Karpas-422 (cell line): Measurements from ENCODE around the gene FOXN4. TPM values are rescaled to one million over a fixed set of nuclear protein-coding genes. Genes with fewer than 3 reads are reported as not detected.

Source experiments
- DNase-seq: peaks from one replicate; pipeline ENCODE4 v3.0.0-alpha.2; 2015
- H2AFZ ChIP-seq: fragments of 200-600 bp; sonication (generic); 2 replicates; pipeline ENCODE4 v1.6.1; 2014; ENCODE audit warnings: antibody characterized with exemption, low read length, mixed read lengths
- H3K27ac ChIP-seq: fragments of 200-600 bp; sonication (generic); 2 replicates; pipeline ENCODE4 v1.5.1; 2014; ENCODE audit warnings: mild to moderate bottlenecking, low read length, moderate library complexity
- H3K27me3 ChIP-seq: fragments of 200-600 bp; sonication (generic); 2 replicates; pipeline ENCODE4 v1.6.1; 2014; ENCODE audit warnings: low read length, mixed read lengths
- H3K36me3 ChIP-seq: fragments of 200-600 bp; sonication (generic); 2 replicates; pipeline ENCODE4 v1.6.1; 2014; ENCODE audit warnings: low read length, mixed read lengths; ENCODE audit not compliant: insufficient read depth
- H3K4me1 ChIP-seq: fragments of 200-600 bp; sonication (generic); 2 replicates; pipeline ENCODE4 v1.6.1; 2014; ENCODE audit warnings: mild to moderate bottlenecking, low read length, mixed read lengths
- H3K4me2 ChIP-seq: fragments of 200-600 bp; sonication (generic); 2 replicates; pipeline ENCODE4 v1.6.1; 2014; ENCODE audit warnings: low read length, low read depth, mild to moderate bottlenecking; ENCODE audit not compliant: poor library complexity, severe bottlenecking
- H3K4me3 ChIP-seq: fragments of 200-600 bp; sonication (generic); 2 replicates; pipeline ENCODE4 v1.5.1; 2014; ENCODE audit warnings: mild to moderate bottlenecking, antibody characterized with exemption, low read length, mixed read lengths
- H3K79me2 ChIP-seq: fragments of 200-600 bp; sonication (generic); 2 replicates; pipeline ENCODE4 v1.6.1; 2014; ENCODE audit warnings: mild to moderate bottlenecking, low read length, mixed read lengths
- H3K9ac ChIP-seq: fragments of 200-600 bp; sonication (generic); 2 replicates; pipeline ENCODE4 v1.6.0; 2014; ENCODE audit warnings: low read length
- H3K9me2 ChIP-seq: fragments of 200-600 bp; sonication (generic), shearing (Covaris generic); replicated peaks from 2 replicates; pipeline ENCODE4 v1.6.0; 2014; ENCODE audit warnings: mild to moderate bottlenecking, low read length, moderate library complexity; ENCODE audit not compliant: insufficient read depth
- H3K9me3 ChIP-seq: fragments of 300-700, 200-600 bp; sonication (generic); 2 replicates; pipeline ENCODE4 v1.6.1; 2014; ENCODE audit warnings: low read length, mixed read lengths
- H4K20me1 ChIP-seq: fragments of 200-600 bp; sonication (generic); 2 replicates; pipeline ENCODE4 v1.6.1; 2014; ENCODE audit warnings: mild to moderate bottlenecking, antibody characterized with exemption, low read length, low read depth; ENCODE audit not compliant: insufficient read depth
- total RNA-seq: library from RNA; depleted of rRNA; stranded (reverse); fragments of >200 nt; shearing (Covaris generic); gene quantifications from 2 replicates; pipeline ENCODE4 v1.2.3, GENCODE V29; 2014; ENCODE audit warnings: low replicate concordance

Gene FOXN4
- total RNA-seq, 1 experiment from 2014 or later, result not detected

- Histone ChIP-seq H4K20me1 (no peaks in the 10 kb centered on the region), H3K27ac (no peak overlapping the region), H3K4me2 (no peak overlapping the region), H3K9ac (no peak overlapping the region), H3K79me2 (no peaks in the 10 kb centered on the region), H3K9me3 (no peaks in the 10 kb centered on the region), H2AFZ (no peak overlapping the region), H3K27me3 (no peaks in the 10 kb centered on the region), H3K9me2 (no peaks in the 10 kb centered on the region), H3K4me3 (no peak overlapping the region), H3K4me1 (no peaks in the 10 kb centered on the region), H3K36me3 (no peaks in the 10 kb centered on the region)
- DNase-seq, result no peak
These were observed 35.7 kb downstream of the FOXN4 start for GRCh38 chr12:109273354-109273753.

- Histone ChIP-seq H4K20me1 (no peaks in the 10 kb centered on the region), H3K4me3 (no peak overlapping the region), H3K79me2 (no peaks in the 10 kb centered on the region), H3K27me3 (no peaks in the 10 kb centered on the region), H3K9me2 (no peaks in the 10 kb centered on the region), H3K9me3 (no peaks in the 10 kb centered on the region), H3K4me2 (no peak overlapping the region), H3K27ac (no peak overlapping the region), H3K4me1 (no peaks in the 10 kb centered on the region), H3K9ac (no peak overlapping the region), H2AFZ (no peak overlapping the region), H3K36me3 (no peaks in the 10 kb centered on the region)
- DNase-seq, result no peak
These were observed 37.7 kb downstream of the FOXN4 start for GRCh38 chr12:109271418-109271817.

- no peak overlapping the region for H3K9ac ChIP-seq
- no peaks in the 10 kb centered on the region for H3K27me3 ChIP-seq
- no peaks in the 10 kb centered on the region for H3K36me3 ChIP-seq
- H3K4me2 ChIP-seq, result no peak overlapping the region
- H3K9me2 ChIP-seq, result no peaks in the 10 kb centered on the region
- H4K20me1 ChIP-seq, result no peaks in the 10 kb centered on the region
- no peak overlapping the region for H2AFZ ChIP-seq
- H3K79me2 ChIP-seq, result no peaks in the 10 kb centered on the region
- DNase-seq, result no peak
- no peaks in the 10 kb centered on the region for H3K9me3 ChIP-seq
- H3K4me3 ChIP-seq, result no peak overlapping the region
- no peak overlapping the region for H3K27ac ChIP-seq
- no peaks in the 10 kb centered on the region for H3K4me1 ChIP-seq
These were observed 38.6 kb downstream of the FOXN4 start for GRCh38 chr12:109270494-109270893.

- Histone ChIP-seq H3K79me2 (no peaks in the 10 kb centered on the region), H4K20me1 (no peaks in the 10 kb centered on the region), H3K27me3 (no peaks in the 10 kb centered on the region), H3K4me2 (no peak overlapping the region), H3K9ac (no peak overlapping the region), H3K9me2 (no peaks in the 10 kb centered on the region), H3K9me3 (no peaks in the 10 kb centered on the region), H3K27ac (no peak overlapping the region), H3K4me1 (peaks cover under 1% of the 10 kb centered on the region; the same call in 1 of the 2 replicates), H3K36me3 (no peaks in the 10 kb centered on the region), H3K4me3 (no peak overlapping the region), H2AFZ (no peak overlapping the region)
- DNase-seq, result no peak
These were observed 39.7 kb downstream of the FOXN4 start for GRCh38 chr12:109269428-109269827.

GRCh38 chr12:109268896-109269295, 40.2 kb downstream of the FOXN4 start:
- no peak overlapping the region for H3K4me2 ChIP-seq
- H4K20me1 ChIP-seq, result no peaks in the 10 kb centered on the region
- H3K36me3 ChIP-seq, result no peaks in the 10 kb centered on the region
- H3K4me1 ChIP-seq, result peaks cover 5% of the 10 kb centered on the region
- H3K79me2 ChIP-seq, result no peaks in the 10 kb centered on the region
- H3K9me2 ChIP-seq, result no peaks in the 10 kb centered on the region
- no peak for DNase-seq
- no peaks in the 10 kb centered on the region for H3K27me3 ChIP-seq
- H3K27ac ChIP-seq, result no peak overlapping the region
- H3K9me3 ChIP-seq, result no peaks in the 10 kb centered on the region
- no peak overlapping the region for H2AFZ ChIP-seq
- no peak overlapping the region for H3K4me3 ChIP-seq
- H3K9ac ChIP-seq, result no peak overlapping the region

- H3K9me2 ChIP-seq, result no peaks in the 10 kb centered on the region
- no peaks in the 10 kb centered on the region for H4K20me1 ChIP-seq
- H2AFZ ChIP-seq, result no peak overlapping the region
- no peak overlapping the region for H3K4me2 ChIP-seq
- no peaks in the 10 kb centered on the region for H3K79me2 ChIP-seq
- H3K27me3 ChIP-seq, result no peaks in the 10 kb centered on the region
- H3K27ac ChIP-seq, result no peak overlapping the region
- H3K36me3 ChIP-seq, result no peaks in the 10 kb centered on the region
- H3K4me3 ChIP-seq, result no peak overlapping the region
- peaks cover 7% of the 10 kb centered on the region for H3K4me1 ChIP-seq
- no peak overlapping the region for H3K9ac ChIP-seq
- no peaks in the 10 kb centered on the region for H3K9me3 ChIP-seq
- no peak for DNase-seq
These were observed 41.7 kb downstream of the FOXN4 start for GRCh38 chr12:109267361-109267760.

- H3K4me3 ChIP-seq, result no peak overlapping the region
- no peaks in the 10 kb centered on the region for H4K20me1 ChIP-seq
- no peaks in the 10 kb centered on the region for H3K36me3 ChIP-seq
- H2AFZ ChIP-seq, result no peak overlapping the region
- no peak overlapping the region for H3K27ac ChIP-seq
- no peaks in the 10 kb centered on the region for H3K9me3 ChIP-seq
- H3K79me2 ChIP-seq, result no peaks in the 10 kb centered on the region
- no peak overlapping the region for H3K4me2 ChIP-seq
- DNase-seq, result no peak
- peaks cover 7% of the 10 kb centered on the region for H3K4me1 ChIP-seq
- no peaks in the 10 kb centered on the region for H3K27me3 ChIP-seq
- H3K9ac ChIP-seq, result no peak overlapping the region
- H3K9me2 ChIP-seq, result no peaks in the 10 kb centered on the region
These were observed 42.8 kb downstream of the FOXN4 start for GRCh38 chr12:109266106-109266879.

- H3K36me3 ChIP-seq, result no peaks in the 10 kb centered on the region
- peaks cover 7% of the 10 kb centered on the region for H3K4me1 ChIP-seq
- no peaks in the 10 kb centered on the region for H4K20me1 ChIP-seq
- no peak overlapping the region for H3K4me2 ChIP-seq
- no peak overlapping the region for H2AFZ ChIP-seq
- DNase-seq, result no peak
- H3K4me3 ChIP-seq, result no peak overlapping the region
- H3K9ac ChIP-seq, result no peak overlapping the region
- no peaks in the 10 kb centered on the region for H3K9me3 ChIP-seq
- H3K27me3 ChIP-seq, result no peaks in the 10 kb centered on the region
- no peak overlapping the region for H3K27ac ChIP-seq
- H3K79me2 ChIP-seq, result no peaks in the 10 kb centered on the region
- no peaks in the 10 kb centered on the region for H3K9me2 ChIP-seq
These were observed 44.0 kb downstream of the FOXN4 start for GRCh38 chr12:109264943-109265650.
